ENCODE data around the gene RRP1.

Gene RRP1

GRCh38 chr21:43846430-43846829, 57.1 kb downstream of the RRP1 start:
- DNase-seq, result no peak

DNA sequence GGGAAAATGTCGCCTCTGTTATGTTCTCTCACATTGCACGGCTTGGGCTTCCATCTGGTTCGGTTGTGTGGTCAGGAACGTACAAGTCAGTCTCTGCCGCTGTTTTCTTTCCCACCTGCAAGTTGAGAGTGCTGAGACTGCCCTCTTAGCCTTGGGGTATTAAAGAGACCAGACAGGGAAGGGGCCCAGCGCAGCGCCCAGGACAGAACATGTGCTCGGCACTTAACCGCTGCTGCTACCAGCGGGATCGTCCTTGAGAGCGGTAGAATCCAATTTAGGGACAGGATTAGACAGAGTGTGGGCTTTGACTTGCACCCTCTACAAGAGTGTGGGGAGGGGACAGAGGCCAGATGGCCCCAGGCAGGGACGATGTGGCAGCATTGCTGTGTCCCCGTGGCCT, 57.9 kb downstream of the RRP1 start:
- DNase-seq, result no peak

- no peak for DNase-seq
These were observed 59.4 kb downstream of the RRP1 start for GRCh38 chr21:43848771-43849170.

GRCh38 chr21:43849532-43850299, 60.3 kb downstream of the RRP1 start:
- no peak for DNase-seq

DNA sequence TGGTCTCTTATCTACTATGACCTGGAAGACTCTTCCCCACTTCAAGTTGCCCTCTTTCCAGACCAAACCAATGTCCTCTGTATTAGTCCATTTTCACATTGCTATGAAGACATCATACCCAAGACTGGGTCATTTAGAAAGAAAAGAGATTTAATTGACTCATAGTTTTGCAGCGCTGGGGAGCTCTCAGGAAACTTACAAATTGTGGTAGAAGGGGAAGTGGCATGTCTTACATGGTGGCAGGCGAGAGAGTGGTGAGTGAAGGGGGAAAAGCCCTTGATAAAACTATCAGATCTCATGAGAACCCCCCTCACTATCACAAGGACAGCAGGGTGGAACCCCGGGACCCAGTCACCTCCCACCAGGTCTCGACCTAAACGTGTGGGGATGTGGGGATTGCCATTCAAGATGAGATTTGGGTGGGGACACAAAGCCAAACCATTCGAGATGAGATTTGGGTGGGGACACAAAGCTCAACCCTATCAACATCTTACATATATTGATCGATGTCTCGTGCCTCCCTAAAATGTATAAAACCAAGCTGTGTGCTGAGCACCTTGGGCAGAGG, 61.4 kb downstream of the RRP1 start:
- DNase-seq, result no peak

DNA sequence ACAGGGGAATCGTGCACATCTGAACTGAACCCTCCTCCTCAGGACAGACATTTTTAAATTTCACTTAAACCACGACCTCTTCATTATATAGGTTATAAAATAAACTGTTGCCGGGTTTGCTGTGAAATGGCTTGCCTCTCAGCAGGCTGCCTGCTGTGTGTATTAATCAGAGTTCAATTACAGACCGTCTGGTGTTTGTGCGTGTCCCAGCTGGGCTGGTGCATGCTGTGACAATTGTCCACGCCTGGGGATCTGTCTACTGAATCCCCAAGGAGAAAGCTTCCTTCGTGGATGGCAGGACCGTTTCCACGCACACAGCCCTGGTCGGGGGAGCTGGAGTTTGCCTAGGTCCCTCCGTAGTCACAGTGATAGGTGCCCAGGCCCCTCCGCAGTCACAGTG, 62.2 kb downstream of the RRP1 start:
- DNase-seq, result no peak

- no peak for DNase-seq
These were observed 64.7 kb downstream of the RRP1 start for GRCh38 chr21:43853851-43854772.

Measured in bone marrow (tissue), 2 donors.